Activated T-cell treated with anti-CD3 and anti-CD28 coated beads, Interleukin-2, amount 50 U/mL, for 72 hours (primary cell): ENCODE results near the gene MAST4. TPM values are rescaled to one million over a fixed set of nuclear protein-coding genes. Genes with fewer than 3 reads are reported as not detected.

Experiments
- ATAC-seq, 2 donors: fragments of 150-1000 bp; cut with Tn5 transposase; replicated peaks in 1 of 2; 2 replicates each; pipeline ENCODE4 v1.10.0; 2021; ENCODE audit warnings: moderate library complexity in 2 of 2, mild to moderate bottlenecking in 1 of 2
- DNase-seq, 2 donors: peaks; one replicate each; pipeline ENCODE4 v3.0.0; 2021 to 2022; ENCODE audit warnings: mixed read lengths in 1 of 2
- H3K27ac Mint-ChIP-seq: one replicate; pipeline ENCODE4 v1.8.0; 2022; ENCODE audit warnings: mild to moderate bottlenecking, moderate library complexity, mixed read lengths
- H3K27me3 Mint-ChIP-seq: one replicate; pipeline ENCODE4 v1.8.0; 2022; ENCODE audit warnings: low read depth, mixed read lengths
- H3K36me3 Mint-ChIP-seq, 2 donors: one replicate each; pipeline ENCODE4 v1.8.0; 2022; ENCODE audit warnings: mixed read lengths in 2 of 2, mild to moderate bottlenecking in 1 of 2; ENCODE audit not compliant: insufficient read depth in 2 of 2
- H3K4me1 Mint-ChIP-seq: one replicate; pipeline ENCODE4 v1.8.0; 2022; ENCODE audit warnings: low read depth, mixed read lengths
- H3K4me3 Mint-ChIP-seq, 2 donors: one replicate each; pipeline ENCODE4 v1.8.0; 2022; ENCODE audit warnings: mild to moderate bottlenecking in 2 of 2, mixed read lengths in 2 of 2, moderate library complexity in 2 of 2
- H3K9me3 Mint-ChIP-seq, 2 donors: one replicate each; pipeline ENCODE4 v1.8.0; 2022; ENCODE audit warnings: mixed read lengths in 2 of 2
- total RNA-seq, 2 donors: library from RNA; stranded (reverse); gene quantifications; one replicate each; pipeline ENCODE4 v1.2.3, GENCODE V29; 2022

The MAST4 gene
- total RNA-seq, 2 donors from 2014 or later, result 32.9 to 38.3 TPM

DNA sequence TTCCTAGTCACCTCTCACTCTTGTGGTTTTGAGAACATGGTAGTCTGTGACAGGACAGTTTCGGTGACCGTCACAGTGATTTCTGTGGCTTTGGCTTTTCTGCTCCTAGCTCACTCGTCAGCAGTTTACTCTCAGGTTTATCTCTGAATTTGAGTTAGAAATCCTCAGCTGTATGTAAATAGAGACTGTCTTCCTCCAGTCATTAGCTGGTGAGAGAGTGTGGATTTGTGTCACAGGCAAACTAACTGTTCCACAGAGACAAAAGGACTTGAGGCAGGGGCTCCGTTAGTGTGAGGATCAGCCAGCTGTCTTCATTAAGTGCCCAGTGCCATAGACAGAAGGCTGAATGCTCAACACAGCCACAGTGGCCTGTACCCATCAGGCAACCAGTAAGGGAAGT, 469.0 kb downstream of the MAST4 start:
- H3K4me1 Mint-ChIP-seq, result peaks cover 27% of the 10 kb centered on the region
- ATAC-seq (peak; percentile 89 to 91), DNase-seq (peak; percentile 45 to 60)
- peak overlapping the region; percentile 48 to 54 for H3K4me3 Mint-ChIP-seq
- peaks cover 6 to 11% of the 10 kb centered on the region in 2 donors for H3K36me3 Mint-ChIP-seq
- peak overlapping the region; percentile 20 for H3K27ac Mint-ChIP-seq
- H3K9me3 Mint-ChIP-seq, result peaks cover 0 to 1% of the 10 kb centered on the region in 2 donors
- H3K27me3 Mint-ChIP-seq, result no peaks in the 10 kb centered on the region

- Mint-ChIP-seq H3K27ac (peak overlapping the region; percentile 20), H3K4me1 (peaks cover 27% of the 10 kb centered on the region), H3K36me3 (peaks cover 6 to 11% of the 10 kb centered on the region in 2 donors), H3K27me3 (no peaks in the 10 kb centered on the region), H3K4me3 (peak overlapping the region in 1 of 2 donors; percentile 54), H3K9me3 (peaks cover 0 to 1% of the 10 kb centered on the region in 2 donors)
- no peak for DNase-seq
- ATAC-seq, result peak; percentile 69 to 72
These were observed 469.5 kb downstream of the MAST4 start for GRCh38 chr5:67065696-67066095.

DNA sequence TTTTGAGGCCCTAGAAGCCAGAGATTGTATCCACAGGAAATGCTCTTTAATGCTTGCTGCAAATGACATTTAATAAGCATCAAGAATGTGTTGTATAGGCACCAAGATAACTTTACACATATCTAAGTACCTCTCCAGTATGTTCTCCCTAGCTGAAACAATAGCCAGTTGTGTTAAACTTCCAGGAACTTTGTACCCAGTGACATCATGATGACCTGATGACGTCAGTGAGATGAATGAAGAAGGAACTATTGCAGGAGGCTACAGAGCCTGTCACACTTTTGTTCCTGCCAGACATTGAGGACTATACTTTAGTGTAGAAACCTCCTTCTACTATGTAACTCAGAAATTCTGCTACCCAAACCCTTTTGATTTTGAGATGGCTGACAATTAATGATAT, 470.6 kb downstream of the MAST4 start:
- peaks cover 0 to 1% of the 10 kb centered on the region in 2 donors for H3K9me3 Mint-ChIP-seq
- H3K27me3 Mint-ChIP-seq, result no peaks in the 10 kb centered on the region
- no peak for ATAC-seq
- H3K27ac Mint-ChIP-seq, result no peak overlapping the region
- peaks cover 6 to 11% of the 10 kb centered on the region in 2 donors for H3K36me3 Mint-ChIP-seq
- H3K4me1 Mint-ChIP-seq, result peaks cover 27% of the 10 kb centered on the region
- DNase-seq, result no peak
- H3K4me3 Mint-ChIP-seq, result no peak overlapping the region

DNA sequence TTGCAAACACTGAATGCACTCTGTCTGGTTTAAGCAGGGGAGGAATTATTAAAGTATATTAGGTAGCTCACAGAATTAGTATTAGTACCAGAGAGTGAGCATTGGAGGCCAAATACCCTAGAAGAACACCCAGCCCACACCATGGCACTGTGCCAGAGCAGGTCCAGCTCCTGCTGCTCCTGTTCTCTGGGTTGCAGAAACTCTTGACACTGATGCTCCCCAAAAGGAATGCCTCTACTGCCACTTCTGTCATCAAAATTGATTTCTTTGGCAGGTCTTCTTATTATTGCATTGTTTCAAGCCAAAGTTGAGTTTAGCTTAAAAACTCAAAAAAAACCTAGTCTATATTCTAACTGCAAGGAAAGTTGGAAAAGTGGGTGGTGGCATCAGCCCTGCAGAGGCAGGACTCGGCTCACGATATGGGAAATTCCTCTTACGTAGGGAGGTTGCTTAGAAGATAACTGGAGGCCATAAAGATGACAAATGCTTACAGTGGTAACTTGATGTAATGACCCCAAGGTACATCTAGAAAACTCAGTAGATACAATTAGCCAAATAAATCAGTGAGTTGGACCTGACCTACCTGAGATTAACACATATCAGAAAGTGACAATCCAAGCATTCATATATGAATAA, 477.0 kb downstream of the MAST4 start:
- H3K4me1 Mint-ChIP-seq, result no peaks in the 10 kb centered on the region
- no peaks in the 10 kb centered on the region for H3K27me3 Mint-ChIP-seq
- ATAC-seq, result no peak
- H3K36me3 Mint-ChIP-seq, result no peaks in the 10 kb centered on the region
- no peaks in the 10 kb centered on the region for H3K9me3 Mint-ChIP-seq
- no peak overlapping the region for H3K27ac Mint-ChIP-seq
- no peak overlapping the region for H3K4me3 Mint-ChIP-seq
- DNase-seq, result no peak

- ATAC-seq, result no peak
- no peaks in the 10 kb centered on the region for H3K36me3 Mint-ChIP-seq
These were observed 481.1 kb downstream of the MAST4 start for GRCh38 chr5:67077296-67077695.

DNA sequence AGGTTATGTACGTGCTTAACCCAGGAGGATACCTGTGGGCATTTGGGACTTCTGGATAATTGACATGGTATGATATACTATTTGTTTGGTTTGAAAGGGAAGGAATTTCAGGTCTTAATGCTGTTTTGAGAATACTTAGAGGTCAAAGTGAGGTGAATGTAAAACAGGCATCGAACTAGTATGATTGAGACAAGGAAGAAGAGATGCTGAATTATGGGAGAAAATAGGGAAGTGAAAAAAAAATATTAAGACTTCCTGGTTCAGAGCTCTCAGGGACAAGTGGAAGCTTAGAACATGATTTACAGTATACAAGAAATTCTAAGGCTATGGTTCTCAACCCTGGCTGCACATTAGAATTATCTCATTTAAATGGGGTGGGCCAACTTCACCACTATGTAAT, 485.1 kb downstream of the MAST4 start:
- no peak for ATAC-seq
- H3K9me3 Mint-ChIP-seq, result no peaks in the 10 kb centered on the region
- H3K27me3 Mint-ChIP-seq, result no peaks in the 10 kb centered on the region
- no peak for DNase-seq
- no peak overlapping the region for H3K4me3 Mint-ChIP-seq
- H3K27ac Mint-ChIP-seq, result no peak overlapping the region
- no peaks in the 10 kb centered on the region for H3K36me3 Mint-ChIP-seq
- H3K4me1 Mint-ChIP-seq, result peaks cover 17% of the 10 kb centered on the region

More at GRCh38 chr5:67077296-67077695, 481.1 kb downstream of the MAST4 start:
- Mint-ChIP-seq H3K4me3 (no peak overlapping the region), H3K9me3 (no peaks in the 10 kb centered on the region), H3K27ac (no peak overlapping the region), H3K4me1 (no peaks in the 10 kb centered on the region), H3K27me3 (no peaks in the 10 kb centered on the region)
- DNase-seq, result no peak

- Mint-ChIP-seq H3K4me3 (no peak overlapping the region), H3K4me1 (peaks cover 17% of the 10 kb centered on the region), H3K36me3 (no peaks in the 10 kb centered on the region), H3K9me3 (no peaks in the 10 kb centered on the region), H3K27me3 (no peaks in the 10 kb centered on the region), H3K27ac (no peak overlapping the region)
- DNase-seq (no peak), ATAC-seq (no peak)
These were observed 486.7 kb downstream of the MAST4 start for GRCh38 chr5:67082941-67083340.

GRCh38 chr5:67085616-67086015, 489.4 kb downstream of the MAST4 start:
- DNase-seq (no peak), ATAC-seq (peak in 1 of 2 donors; percentile 61)
- H3K36me3 Mint-ChIP-seq, result peaks cover 1 to 2% of the 10 kb centered on the region in 2 donors
- peak overlapping the region; percentile 17 for H3K27ac Mint-ChIP-seq
- H3K4me1 Mint-ChIP-seq, result peaks cover 18% of the 10 kb centered on the region
- H3K9me3 Mint-ChIP-seq, result no peaks in the 10 kb centered on the region
- H3K27me3 Mint-ChIP-seq, result no peaks in the 10 kb centered on the region
- no peak overlapping the region for H3K4me3 Mint-ChIP-seq

DNA sequence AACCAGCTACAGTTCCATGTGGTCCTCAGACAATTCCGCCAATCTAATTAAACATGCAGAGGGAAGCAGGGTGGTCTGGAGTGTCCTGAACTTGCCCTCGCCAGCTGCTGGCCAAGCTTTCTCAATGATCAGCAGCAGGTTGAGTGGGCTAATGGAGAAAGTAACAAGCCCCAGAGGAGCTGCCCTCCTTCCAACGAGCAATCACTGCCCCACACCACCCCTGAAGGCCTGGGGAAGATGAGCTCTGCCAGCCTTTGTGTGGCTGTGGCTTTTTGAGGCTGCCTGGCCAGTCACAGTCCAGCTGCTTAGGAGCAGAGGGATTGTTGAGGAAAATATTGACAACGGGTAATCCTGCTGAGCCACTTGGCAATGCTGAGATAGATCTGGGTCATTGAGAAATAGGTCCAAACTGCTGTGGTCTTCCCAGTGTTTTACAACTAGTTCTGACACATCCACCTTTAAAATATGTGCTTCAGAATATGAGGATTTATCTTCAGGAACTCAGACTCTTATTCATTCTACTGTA, 493.1 kb downstream of the MAST4 start:
- no peaks in the 10 kb centered on the region for H3K27me3 Mint-ChIP-seq
- H3K27ac Mint-ChIP-seq, result no peak overlapping the region
- no peaks in the 10 kb centered on the region for H3K9me3 Mint-ChIP-seq
- H3K36me3 Mint-ChIP-seq, result peaks cover 4 to 6% of the 10 kb centered on the region in 2 donors
- no peak overlapping the region for H3K4me3 Mint-ChIP-seq
- H3K4me1 Mint-ChIP-seq, result peaks cover 17% of the 10 kb centered on the region
- ATAC-seq (no peak), DNase-seq (no peak)

- Mint-ChIP-seq H3K4me1 (peaks cover 16% of the 10 kb centered on the region), H3K27ac (no peak overlapping the region), H3K36me3 (peaks cover 6 to 8% of the 10 kb centered on the region in 2 donors), H3K4me3 (no peak overlapping the region), H3K27me3 (no peaks in the 10 kb centered on the region), H3K9me3 (no peaks in the 10 kb centered on the region)
- no peak for ATAC-seq
- DNase-seq, result no peak
These were observed 493.8 kb downstream of the MAST4 start for GRCh38 chr5:67090040-67090439.

DNA sequence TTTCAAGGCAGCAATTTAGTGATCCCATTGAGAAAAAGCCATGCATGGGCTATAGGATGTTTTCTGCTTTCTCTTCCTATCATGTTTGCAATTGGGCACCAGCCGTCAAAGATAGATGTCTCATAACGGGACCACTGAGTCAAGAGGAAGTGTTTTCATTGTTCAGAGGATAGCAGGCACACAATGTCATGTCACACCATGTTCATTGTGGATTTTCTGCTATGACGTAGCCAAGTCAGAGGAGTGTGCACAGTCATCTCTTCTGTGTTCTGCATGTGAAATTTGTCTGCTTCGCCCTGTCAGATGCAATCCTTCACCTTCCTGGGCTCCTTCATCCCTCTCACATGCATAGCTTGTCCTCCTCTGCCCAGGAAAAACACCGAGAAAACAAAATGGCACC, 494.4 kb downstream of the MAST4 start:
- Mint-ChIP-seq H3K9me3 (no peaks in the 10 kb centered on the region), H3K4me1 (peaks cover 10% of the 10 kb centered on the region), H3K27me3 (no peaks in the 10 kb centered on the region), H3K4me3 (no peak overlapping the region), H3K27ac (no peak overlapping the region), H3K36me3 (peaks cover 8% of the 10 kb centered on the region in 2 donors)
- ATAC-seq, result peak in 1 of 2 donors; percentile 88
- DNase-seq, result no peak

DNA sequence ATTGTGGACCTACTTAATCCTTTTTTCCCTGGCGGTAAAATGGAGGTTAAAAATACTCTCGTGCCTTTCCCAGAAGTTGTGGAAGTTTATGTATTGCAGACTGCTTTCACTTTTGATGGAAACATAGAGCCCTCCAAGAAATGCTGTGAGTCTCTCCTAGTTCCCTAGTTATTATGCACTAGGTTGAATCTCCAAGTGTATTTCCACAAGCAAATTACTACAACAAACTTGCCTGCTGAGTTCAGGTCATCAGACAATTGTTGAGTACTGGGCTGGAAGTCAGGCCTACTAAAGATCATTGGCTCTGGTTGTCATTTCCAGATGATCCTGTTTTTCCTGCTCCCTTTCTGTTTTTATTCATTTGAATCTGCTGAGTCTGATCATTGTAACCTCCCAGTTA, 496.3 kb downstream of the MAST4 start:
- Mint-ChIP-seq H3K4me3 (no peak overlapping the region), H3K36me3 (peaks cover 8 to 10% of the 10 kb centered on the region in 2 donors), H3K27me3 (no peaks in the 10 kb centered on the region), H3K9me3 (no peaks in the 10 kb centered on the region), H3K4me1 (peaks cover 6% of the 10 kb centered on the region), H3K27ac (no peak overlapping the region)
- no peak for DNase-seq
- ATAC-seq, result no peak

DNA sequence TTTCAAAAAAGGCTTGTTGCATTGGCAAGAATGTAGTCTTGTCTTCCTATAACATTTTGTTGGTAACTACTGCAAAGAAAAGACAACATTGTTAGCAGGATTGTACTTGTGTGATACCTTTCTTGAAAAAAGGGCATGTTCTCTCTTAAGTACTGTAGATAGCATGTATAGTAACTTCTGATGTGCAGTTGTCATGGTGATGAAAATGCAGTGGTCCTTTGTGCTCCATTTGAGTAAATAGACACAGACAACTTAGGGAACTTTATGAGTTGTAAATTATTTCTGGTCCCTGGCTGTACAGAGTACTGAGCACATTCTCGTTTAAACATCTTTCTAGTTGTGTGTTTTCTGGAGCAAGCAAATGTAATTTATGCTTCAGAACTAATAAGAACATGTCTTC, 497.1 kb downstream of the MAST4 start:
- Mint-ChIP-seq H3K9me3 (no peaks in the 10 kb centered on the region), H3K27me3 (no peaks in the 10 kb centered on the region), H3K4me1 (peaks cover 6% of the 10 kb centered on the region), H3K27ac (peak overlapping the region; percentile 51), H3K4me3 (no peak overlapping the region), H3K36me3 (peaks cover 8 to 10% of the 10 kb centered on the region in 2 donors)
- no peak for ATAC-seq
- DNase-seq, result no peak
